OCI-LY3 (cell line): Measurements from ENCODE around the gene ZBTB24.

Experiments
- H2AFZ ChIP-seq: fragments of 200-600, 300-600 bp; shearing (Covaris generic); 2 replicates; pipeline ENCODE4 v1.6.0; 2014; ENCODE audit warnings: antibody characterized with exemption, low read depth, low read length
- H3K27ac ChIP-seq: fragments of 200-600, 300-600 bp; sonication (generic); 2 replicates; pipeline ENCODE4 v1.5.1; 2014; ENCODE audit warnings: mild to moderate bottlenecking, low read length, moderate library complexity, mixed read lengths
- H3K27me3 ChIP-seq: fragments of 200-600, 300-600 bp; sonication (generic); 2 replicates; pipeline ENCODE4 v1.6.1; 2014; ENCODE audit warnings: low read depth, low read length, mixed read lengths
- H3K36me3 ChIP-seq: fragments of 200-600, 300-600 bp; sonication (generic); replicated peaks from 2 replicates; pipeline ENCODE3; 2014; ENCODE audit warnings: low read depth, low read length, mixed read lengths
- H3K4me1 ChIP-seq: fragments of 300-600, 200-600 bp; sonication (generic); 2 replicates; pipeline ENCODE4 v1.6.1; 2014; ENCODE audit warnings: low read length, mixed read lengths
- H3K4me2 ChIP-seq: fragments of 200-600, 300-600 bp; sonication (generic); 2 replicates; pipeline ENCODE4 v1.6.1; 2014; ENCODE audit warnings: low read length, mixed read lengths
- H3K4me3 ChIP-seq: fragments of 300-600, 200-600 bp; sonication (generic); 2 replicates; pipeline ENCODE4 v1.5.1; 2014; ENCODE audit warnings: antibody characterized with exemption, mild to moderate bottlenecking, low read length, moderate library complexity
- H3K79me2 ChIP-seq: fragments of 300-600, 200-600 bp; shearing (Covaris generic); 2 replicates; pipeline ENCODE4 v1.6.1; 2014; ENCODE audit warnings: mild to moderate bottlenecking, low read length, mixed read lengths
- H3K9ac ChIP-seq: fragments of 300-600, 200-600 bp; shearing (Covaris generic); 2 replicates; pipeline ENCODE4 v1.6.0; 2014; ENCODE audit warnings: mild to moderate bottlenecking, low read length, moderate library complexity
- H3K9me3 ChIP-seq: fragments of 200-600, 300-600 bp; shearing (Covaris generic); 2 replicates; pipeline ENCODE4 v1.6.1; 2014; ENCODE audit warnings: low read length, mixed read lengths; ENCODE audit not compliant: insufficient read depth
- H4K20me1 ChIP-seq: fragments of 200-600, 300-600 bp; sonication (generic); 2 replicates; pipeline ENCODE4 v1.6.1; 2016; ENCODE audit warnings: low read length, mixed read lengths; ENCODE audit not compliant: insufficient read depth
- CTCF ChIP-seq: fragments of 200-600, 300-600 bp; sonication (generic); IDR thresholded peaks from 2 replicates; pipeline ENCODE4 v1.5.1; 2014; ENCODE audit warnings: antibody characterized with exemption, low read length, low read depth
- EZH2phosphoT487 ChIP-seq: fragments of 200-600 bp; shearing (Covaris generic); IDR thresholded peaks from 2 replicates; pipeline ENCODE4 v1.6.1; 2018; ENCODE audit warnings: antibody characterized with exemption, mixed run types, low read depth

The ZBTB24 gene

DNA sequence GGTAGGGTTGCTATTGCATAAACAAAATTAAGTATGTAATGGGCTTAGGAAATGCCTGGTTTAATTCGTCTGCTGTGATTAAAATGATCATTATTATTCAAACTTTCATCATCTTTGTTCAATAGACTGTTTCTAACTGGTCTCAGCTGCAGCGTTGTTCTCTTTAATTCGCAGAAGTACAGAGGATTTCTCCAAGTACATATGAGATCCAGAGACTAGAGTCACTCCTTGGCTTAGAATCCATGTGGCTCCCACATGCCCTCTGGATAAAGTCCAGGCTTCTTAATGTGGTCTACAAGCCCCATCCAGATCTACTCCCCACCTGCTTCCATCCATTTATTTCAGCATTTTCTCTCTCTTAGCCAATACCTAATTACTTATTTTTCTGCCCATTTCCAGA lies 1.1 kb upstream of the ZBTB24 start:
- Histone ChIP-seq H3K36me3 (peaks cover 26% of the 10 kb centered on the region), H3K27ac (no peak overlapping the region), H3K79me2 (peaks cover 37% of the 10 kb centered on the region), H3K4me3 (peak overlapping the region; percentile 77), H3K9me3 (no peaks in the 10 kb centered on the region), H3K4me2 (peak overlapping the region; percentile 81), H2AFZ (0 out of 2 replicates have a peak overlapping the region, but pooled peaks have one; percentile 34), H3K27me3 (no peaks in the 10 kb centered on the region), H3K4me1 (peaks cover 28% of the 10 kb centered on the region), H3K9ac (peak overlapping the region; percentile 39), H4K20me1 (no peaks in the 10 kb centered on the region)
- TF ChIP-seq CTCF: no peak
- no peak for TF ChIP-seq EZH2phosphoT487

DNA sequence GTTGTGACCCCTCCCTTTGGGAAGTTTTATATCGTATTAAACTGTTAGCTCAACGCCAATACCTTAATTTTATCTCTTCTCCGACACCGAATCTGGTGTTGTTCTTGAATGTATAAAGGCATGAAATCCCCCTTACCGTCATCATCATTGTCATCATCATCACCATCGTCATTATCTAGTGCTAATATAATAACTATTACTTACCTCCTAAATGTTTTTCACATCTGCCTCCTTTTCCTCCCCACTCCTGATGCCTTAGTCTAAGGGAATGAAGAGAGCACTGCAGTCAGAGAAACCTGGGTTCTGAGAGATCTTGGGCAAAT lies 677 bp upstream of the ZBTB24 start:
- Histone ChIP-seq H3K9ac (peak overlapping the region; percentile 39), H4K20me1 (no peaks in the 10 kb centered on the region), H3K9me3 (no peaks in the 10 kb centered on the region), H3K4me3 (peak overlapping the region; percentile 77), H3K36me3 (peaks cover 28% of the 10 kb centered on the region), H3K27ac (no peak overlapping the region), H3K4me1 (peaks cover 32% of the 10 kb centered on the region), H2AFZ (peak overlapping the region; percentile 34), H3K79me2 (peaks cover 41% of the 10 kb centered on the region), H3K27me3 (no peaks in the 10 kb centered on the region), H3K4me2 (peak overlapping the region; percentile 81)
- TF ChIP-seq EZH2phosphoT487: no peak
- TF ChIP-seq CTCF: no peak

DNA sequence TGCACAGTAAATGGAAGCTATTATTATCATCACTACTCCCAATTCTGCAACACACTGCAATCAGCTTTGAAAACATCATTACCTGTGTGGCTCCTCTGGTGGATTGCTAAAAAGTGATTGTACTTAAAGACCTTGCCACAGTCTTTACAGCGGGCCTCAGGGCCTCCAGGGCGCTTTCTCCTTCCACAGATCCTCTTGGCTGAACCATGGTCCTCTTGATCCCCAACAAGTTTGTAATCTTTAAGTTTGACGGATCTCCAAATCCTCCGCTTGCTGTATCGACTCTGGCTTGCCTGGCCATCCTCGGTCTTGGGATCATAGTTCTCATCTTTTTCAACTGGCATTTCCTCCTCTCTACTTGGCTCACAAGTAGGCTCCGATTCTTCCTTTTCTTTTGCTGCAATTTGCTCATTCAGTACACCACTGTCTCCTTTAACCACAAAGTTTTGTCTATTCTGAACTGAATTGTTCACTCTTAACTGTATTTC lies 2.0 kb downstream of the ZBTB24 start:
- TF ChIP-seq EZH2phosphoT487 (no peak), CTCF (no peak)
- H3K4me2 ChIP-seq: 0 out of 2 replicates have a peak overlapping the region, but pooled peaks have one; percentile 5
- peaks cover 40% of the 10 kb centered on the region for H3K4me1 ChIP-seq
- peaks cover 43% of the 10 kb centered on the region for H3K36me3 ChIP-seq
- no peak overlapping the region for H2AFZ ChIP-seq
- no peak overlapping the region for H3K9ac ChIP-seq
- no peak overlapping the region for H3K27ac ChIP-seq
- peaks cover 68% of the 10 kb centered on the region for H3K79me2 ChIP-seq
- no peaks in the 10 kb centered on the region for H3K9me3 ChIP-seq
- H3K4me3 ChIP-seq: no peak overlapping the region
- no peaks in the 10 kb centered on the region for H3K27me3 ChIP-seq
- H4K20me1 ChIP-seq: peaks cover 19% of the 10 kb centered on the region

DNA sequence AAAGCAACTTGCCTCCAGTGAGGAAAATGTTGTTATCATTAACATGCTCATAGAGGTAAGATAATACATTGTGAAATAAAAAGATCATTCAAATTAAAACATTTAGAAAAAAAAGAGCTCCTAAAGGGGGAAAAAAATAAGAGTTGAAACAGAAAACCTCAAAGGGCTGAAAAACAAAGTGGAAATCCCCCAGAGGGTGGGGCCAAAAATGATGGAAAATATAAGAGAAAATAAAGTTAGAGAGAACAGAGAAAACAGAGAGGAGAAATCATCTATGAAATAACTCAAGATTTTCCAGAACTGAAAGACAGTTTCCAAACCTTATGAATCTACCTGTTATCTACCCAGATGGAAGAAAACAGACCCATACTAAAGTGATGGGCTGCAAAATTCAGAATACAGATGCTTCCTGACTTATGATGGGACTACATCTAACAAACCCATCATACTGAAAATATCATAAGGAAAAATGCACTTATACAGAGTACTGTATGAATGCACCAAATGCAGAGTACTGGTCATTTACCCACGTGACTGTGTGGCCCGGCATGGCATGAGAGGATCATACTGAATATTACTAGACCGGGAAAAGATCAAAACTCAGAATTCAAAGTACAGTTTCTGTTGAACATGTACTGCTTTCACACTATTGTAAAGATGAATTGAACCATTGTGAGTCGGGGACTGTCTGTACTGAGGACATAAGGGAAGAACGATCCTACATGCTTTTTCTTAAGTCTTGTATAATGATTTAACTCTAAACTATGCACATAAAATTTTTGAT lies 4.0 kb downstream of the ZBTB24 start:
- no peaks in the 10 kb centered on the region for H3K27me3 ChIP-seq
- peak overlapping the region; percentile 67 for H3K4me2 ChIP-seq
- TF ChIP-seq EZH2phosphoT487 (no peak), CTCF (no peak)
- peaks cover 37% of the 10 kb centered on the region for H3K4me1 ChIP-seq
- H3K79me2 ChIP-seq: peaks cover 77% of the 10 kb centered on the region
- no peaks in the 10 kb centered on the region for H3K9me3 ChIP-seq
- H3K4me3 ChIP-seq: peak overlapping the region; percentile 59
- H3K9ac ChIP-seq: no peak overlapping the region
- H2AFZ ChIP-seq: no peak overlapping the region
- H3K27ac ChIP-seq: peak overlapping the region; percentile 25; the same call in 1 of the 2 replicates
- peaks cover 19% of the 10 kb centered on the region for H4K20me1 ChIP-seq
- peaks cover 51% of the 10 kb centered on the region for H3K36me3 ChIP-seq
